Measurements from ENCODE around the gene CNTN5.

The CNTN5 gene

GRCh38 chr11:99640671-99641070 lies 619.9 kb downstream of the CNTN5 start:
- no peak for DNase-seq

DNA sequence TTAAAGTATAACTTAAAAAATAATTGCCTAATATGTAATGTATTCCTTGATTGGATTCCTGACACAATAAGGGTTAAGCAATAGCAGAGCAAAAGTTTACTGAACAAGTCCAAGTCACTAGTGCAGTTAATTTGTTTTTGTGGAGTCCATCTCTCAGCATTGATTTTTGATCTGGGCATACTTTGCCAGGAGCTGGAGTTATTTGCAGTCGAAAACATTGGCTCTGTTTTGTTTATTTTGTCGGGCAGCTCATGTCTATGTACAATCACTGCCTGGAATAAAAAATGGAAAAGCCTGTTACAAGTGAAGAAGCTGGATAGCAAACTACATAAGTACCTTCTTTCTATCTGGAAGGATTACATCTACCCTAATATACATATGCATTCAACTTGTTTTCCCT lies 625.2 kb downstream of the CNTN5 start:
- no peak for DNase-seq

DNA sequence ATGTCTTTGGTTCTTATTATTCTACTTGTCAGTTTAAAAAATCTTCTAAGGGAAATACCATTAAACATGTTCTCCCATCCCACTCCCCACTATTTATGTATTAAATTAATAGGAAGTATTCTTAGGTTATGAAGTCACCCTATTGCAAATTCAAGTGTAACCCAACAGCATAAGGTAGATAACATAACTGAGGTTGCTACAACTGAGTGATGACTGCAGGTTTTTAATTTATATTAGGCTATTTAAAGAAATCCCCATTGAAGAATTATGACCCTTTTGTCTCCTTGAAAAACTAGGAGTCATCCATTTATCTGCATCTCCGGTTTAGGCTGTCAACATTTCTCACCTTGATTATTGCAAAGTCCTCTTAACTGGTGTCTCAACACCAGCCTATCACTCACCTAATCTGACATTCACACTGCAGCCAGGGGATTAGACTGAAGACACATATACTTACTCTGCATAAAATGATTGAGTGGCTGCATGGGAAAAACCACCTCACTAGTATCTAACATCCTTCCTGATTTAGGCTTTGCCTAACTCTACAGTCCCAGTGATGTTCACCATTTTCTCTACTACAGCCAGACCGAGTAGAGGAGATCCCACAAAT lies 649.4 kb downstream of the CNTN5 start:
- no peak for DNase-seq

DNA sequence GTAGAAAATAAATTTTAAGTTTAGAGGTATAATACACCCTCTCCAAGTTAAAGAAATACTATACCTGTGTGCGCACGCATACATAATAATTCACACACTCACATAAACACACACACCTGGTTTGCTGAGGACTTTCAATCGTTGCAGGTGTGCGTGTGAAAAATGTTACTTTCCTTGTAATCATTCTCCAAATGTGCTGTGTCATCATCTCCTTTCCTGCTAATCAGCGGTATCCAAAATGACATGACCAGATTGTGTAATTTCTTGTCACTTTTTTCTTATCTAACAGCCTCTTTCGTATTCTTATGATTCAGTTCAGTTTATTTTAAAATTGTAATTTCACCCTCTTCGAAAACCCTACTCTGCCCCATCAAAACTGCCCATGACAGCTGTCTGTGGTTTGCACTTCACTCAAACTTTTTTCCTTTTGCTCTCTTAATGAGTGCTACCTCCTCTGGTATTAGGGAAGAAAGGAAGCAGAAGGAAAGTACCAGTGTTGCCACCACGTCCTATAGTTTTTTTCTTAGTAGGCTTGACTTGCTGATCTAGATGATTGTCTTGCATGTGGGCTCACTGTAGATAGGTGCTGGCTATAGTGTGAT lies 651.2 kb downstream of the CNTN5 start:
- DNase-seq: no peak

DNA sequence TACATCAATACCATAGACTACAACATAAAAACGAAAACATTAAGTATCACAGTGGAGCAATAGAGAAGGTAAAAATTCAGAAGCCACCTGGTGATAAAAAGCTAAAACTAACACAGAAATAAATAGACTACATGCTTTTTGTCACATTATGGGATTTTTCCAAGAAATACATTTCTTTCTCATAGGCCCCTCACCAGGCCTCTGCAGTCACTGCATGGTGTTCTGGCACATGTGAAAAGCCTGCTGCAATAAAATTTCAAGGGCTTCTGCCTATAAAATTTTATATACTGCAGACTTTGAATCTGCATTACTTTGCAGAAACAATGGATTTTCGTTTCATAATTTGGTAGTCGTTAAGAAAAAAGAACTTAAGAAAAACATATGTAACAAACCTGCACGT lies 655.5 kb downstream of the CNTN5 start:
- no peak for DNase-seq

DNA sequence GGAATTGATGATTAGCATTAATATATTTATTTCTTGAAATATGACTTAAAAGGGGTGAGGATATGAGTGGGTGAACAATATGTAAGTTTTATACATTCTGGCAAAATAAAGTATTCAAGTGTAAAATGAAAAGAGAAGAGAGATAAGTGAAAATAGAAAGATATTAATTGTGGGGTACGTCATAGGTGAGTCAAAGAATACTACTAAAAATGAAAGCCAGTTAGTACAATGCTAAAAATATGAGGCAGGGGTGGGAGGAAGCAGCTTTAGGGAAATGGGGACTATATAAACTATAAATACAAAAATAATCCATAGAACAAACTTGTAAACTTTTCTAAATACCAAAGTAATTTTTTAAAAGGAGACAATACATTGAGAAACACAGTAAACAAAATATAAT lies 661.4 kb downstream of the CNTN5 start:
- no peak for DNase-seq

DNA sequence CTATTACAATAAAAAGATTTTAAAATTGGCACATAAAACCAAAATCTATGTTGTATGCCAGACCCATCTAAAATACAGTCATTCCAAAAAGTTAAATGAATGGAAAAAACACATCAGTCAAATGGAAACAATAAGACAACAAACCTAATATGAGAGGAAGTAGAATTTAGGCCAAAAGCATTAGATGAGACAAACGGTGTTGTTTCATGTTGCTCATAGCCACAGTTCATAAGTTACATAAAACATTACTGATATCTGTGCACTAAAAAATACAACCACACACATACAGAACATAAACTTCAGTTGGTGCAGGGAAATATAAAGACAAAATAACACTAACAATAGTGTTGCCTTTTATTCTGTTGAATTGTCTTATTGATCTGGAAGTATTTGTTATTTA lies 661.9 kb downstream of the CNTN5 start:
- DNase-seq: no peak

- DNase-seq: no peak
Measured at GRCh38 chr11:99683933-99684332, 663.2 kb downstream of the CNTN5 start.

GRCh38 chr11:99686838-99687237 lies 666.1 kb downstream of the CNTN5 start:
- no peak for DNase-seq

DNA sequence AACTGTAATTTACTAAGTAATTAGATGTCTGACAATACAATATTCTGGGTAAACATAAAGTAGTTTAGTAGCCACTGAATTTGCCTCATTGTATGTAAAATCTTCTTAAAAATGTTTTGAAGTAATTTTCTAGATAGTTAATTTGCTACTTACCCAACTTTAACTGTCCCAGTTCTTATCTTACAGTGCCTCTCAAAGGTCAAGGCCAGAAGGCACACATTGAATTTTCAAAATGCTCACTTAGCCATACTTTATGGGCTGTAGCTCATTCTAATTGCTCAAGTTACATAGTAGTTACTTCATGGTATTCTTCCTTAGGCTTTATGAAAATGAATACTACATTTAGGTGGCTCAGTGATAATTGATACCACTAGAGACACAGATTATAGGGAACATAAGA lies 666.6 kb downstream of the CNTN5 start:
- DNase-seq: no peak

GRCh38 chr11:99693941-99694492 lies 673.3 kb downstream of the CNTN5 start:
- no peak for DNase-seq

- DNase-seq: no peak
Measured at GRCh38 chr11:99695106-99695505, 674.4 kb downstream of the CNTN5 start.

DNA sequence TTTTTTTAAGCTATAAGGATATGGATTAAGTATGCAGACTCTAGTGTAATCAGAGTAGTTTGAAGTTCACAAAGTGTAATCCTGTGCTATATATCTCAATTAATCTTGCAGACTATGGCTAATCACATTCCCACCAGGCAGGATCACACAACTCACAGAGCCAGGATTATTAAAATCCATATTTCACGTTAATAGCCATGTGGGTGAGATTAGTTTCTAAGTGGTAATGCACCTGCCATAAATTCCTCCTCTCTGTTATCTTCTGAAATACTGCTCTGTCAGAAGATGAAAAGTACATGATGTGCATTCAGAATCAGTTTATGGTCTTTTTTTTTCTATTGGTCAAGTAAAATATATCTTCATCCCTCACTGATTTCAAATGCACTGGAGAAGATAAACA lies 686.1 kb downstream of the CNTN5 start:
- no peak for DNase-seq

DNA sequence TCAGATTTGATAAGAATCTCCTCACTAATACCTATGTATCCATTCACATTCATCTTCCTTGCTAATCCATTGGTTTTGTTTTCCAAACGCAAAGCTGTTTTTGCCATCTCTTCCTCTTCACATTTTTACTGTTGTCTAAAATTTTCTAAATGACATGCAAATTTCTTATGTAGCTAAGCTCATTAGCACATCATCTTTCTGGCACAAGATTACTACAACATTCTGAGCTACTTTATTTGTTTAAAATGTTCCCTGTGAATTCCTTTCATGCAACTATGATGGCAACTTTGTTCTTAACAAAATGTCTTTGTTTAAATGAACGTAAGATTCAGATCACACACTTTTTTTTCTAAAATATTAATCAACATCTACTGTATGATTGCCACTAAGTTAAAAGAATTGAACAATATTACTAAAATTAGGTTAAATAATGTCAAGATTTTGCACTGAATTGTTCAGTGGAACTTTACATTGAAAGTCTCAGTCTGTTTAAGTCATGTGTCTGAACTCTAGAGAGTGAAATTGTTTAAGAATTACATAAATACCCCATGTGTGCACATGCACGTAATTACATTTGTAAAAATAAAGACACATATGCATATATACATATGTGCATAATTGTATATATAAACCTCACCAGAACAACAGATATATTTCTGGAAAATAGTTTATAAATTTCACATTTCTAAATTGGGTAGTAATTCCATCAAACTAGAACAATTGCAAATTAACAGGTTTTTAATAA lies 688.4 kb downstream of the CNTN5 start:
- DNase-seq: no peak

DNA sequence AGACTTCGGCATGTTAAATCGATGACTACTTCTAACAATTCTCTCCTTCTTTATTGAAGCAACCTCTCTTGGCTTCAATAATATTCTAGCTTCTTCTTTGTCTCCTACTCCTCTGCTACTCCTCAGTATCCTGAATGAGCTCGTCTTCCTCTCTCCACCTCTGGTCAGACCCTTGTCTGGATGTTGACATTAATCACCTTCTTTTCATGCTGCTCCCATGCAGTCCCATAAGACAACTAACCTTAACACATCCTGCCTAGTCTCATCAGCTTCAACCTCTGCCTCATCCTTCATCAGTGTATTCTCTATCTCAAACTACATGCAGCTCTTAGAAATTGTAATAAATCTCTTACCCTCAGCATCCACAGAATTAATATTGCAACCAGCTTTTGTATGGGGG lies 695.6 kb downstream of the CNTN5 start:
- no peak for DNase-seq

DNA sequence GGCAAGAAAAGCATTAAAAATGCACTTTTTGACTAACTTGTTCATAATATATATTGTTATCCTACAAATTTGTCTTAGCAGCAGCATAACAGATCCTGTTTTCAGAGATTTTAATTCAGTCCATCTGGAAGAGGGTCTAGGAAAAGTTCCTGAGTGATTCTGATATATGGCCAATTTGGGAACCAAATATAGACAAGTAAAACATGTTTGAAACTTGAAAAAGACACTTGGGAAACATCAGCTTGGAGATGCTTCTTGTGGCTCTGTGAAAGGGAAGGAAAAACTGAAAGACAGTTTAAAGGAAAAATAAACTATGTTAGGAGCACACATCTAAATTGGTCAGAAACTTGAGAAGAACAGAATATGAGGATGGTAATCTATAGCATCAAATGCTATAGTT lies 697.5 kb downstream of the CNTN5 start:
- no peak for DNase-seq

DNA sequence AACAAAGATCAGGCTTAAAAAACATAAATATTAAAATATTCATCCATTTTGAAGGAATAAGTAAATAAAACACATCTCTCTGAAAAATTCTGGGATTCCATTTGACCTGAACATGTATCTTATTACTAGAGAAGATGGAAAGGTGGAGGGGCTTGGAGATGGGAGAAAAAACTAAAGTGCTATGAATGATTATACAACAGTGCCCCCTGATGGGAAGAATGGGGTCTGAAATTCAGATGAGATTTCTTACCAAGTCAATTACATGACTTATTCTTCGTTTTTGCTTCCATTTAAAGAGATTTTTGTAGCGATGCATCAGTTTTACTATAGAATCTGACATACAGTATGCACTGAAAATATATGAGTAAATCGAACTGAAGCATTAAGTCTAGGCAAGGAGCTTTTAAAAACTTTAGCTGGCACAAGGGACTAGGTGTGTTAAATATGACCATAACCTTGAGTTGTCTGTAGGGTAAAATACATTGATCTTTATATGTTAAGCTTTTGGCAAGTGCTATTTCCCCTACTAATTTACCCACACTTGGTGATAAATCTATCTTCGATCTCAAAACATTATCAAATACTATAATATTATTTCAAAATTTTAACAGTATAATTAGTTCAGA lies 718.8 kb downstream of the CNTN5 start:
- no peak for DNase-seq

GRCh38 chr11:99742501-99742900 lies 721.8 kb downstream of the CNTN5 start:
- DNase-seq: no peak

- no peak for DNase-seq
Measured at GRCh38 chr11:99759787-99760186, 739.0 kb downstream of the CNTN5 start.

DNA sequence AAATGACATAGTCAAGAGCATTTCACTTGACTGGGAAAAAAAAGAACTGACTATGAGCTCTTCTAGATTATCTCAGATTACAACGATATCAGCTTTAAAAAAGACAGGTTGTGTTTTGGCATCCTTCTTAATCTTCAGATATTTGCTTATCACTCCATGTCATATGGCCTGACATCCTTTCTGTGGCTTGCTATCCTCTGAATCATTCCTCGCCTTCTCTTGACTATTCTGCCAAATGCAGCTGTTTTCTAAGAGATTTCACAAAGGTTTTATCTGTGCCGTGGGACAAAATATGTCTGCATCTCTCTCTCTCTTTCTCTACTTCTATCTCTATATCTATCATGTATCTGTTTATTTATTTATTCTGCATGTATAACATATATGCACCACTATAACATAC lies 746.1 kb downstream of the CNTN5 start:
- no peak for DNase-seq

DNA sequence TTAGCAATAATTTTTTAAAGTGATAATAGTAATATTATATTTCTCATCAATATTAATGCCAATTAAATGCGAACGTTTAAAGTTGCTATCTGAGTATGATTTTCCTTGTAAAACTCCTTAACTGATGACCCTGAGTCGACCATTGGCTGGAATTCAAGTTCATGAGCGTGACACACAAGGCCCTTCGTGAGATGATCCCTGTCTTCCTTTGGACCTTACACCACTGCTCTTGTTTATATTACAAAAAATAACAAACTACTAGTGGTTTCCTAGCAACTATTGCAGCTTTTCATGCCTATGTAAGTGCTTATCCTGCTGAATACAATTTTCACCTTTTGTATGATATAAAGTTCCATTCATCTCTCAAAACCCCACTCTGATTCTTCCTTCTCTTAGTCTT lies 752.9 kb downstream of the CNTN5 start:
- DNase-seq: no peak

DNA sequence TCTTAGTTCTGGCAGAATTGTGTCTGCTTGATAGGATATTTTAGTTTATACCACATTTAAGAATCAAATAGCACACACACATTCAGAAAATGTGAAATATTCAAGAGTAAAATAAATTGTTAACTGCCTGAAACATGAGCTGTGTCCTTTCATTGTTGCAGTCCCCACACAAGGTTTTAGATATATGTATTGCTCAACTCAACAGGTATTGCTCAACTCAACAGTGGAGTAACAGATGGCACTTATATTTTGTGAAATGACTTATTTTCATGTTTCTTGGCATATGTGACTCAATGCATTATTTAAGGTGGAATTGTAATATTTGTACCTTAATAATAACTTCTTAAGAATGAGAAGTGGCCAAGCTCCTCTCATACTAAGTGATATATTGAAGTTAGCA lies 760.3 kb downstream of the CNTN5 start:
- DNase-seq: no peak

- DNase-seq: no peak
Measured at GRCh38 chr11:99791354-99791753, 770.6 kb downstream of the CNTN5 start.

- no peak for DNase-seq
Measured at GRCh38 chr11:99795999-99796398, 775.2 kb downstream of the CNTN5 start.
